K562 (cell line): ENCODE measurements around the gene NEIL1. TPM values are rescaled to one million over a fixed set of nuclear protein-coding genes. Genes with fewer than 3 reads are reported as not detected.

ENCODE experiments used
- ATAC-seq: fragments of 200-7000 bp; cut with Tn5 transposase; 3 replicates; pipeline ENCODE4 v1.9.1; 2020; ENCODE audit warnings: moderate library complexity
- BruUV-seq: library from RNA; stranded (reverse); fragments of 400-500 nt; replicated peaks from 2 replicates; lab custom pipeline; 2021; lab: Mats Ljungman, UMichigan
- CTCF ChIA-PET: fragments of 300-600 bp; formaldehyde crosslinking; extraction: SDS; loops from one replicate; lab custom pipeline; 2021; ENCODE audit warnings: low intra/inter-chr PET ratio; lab: Yijun Ruan, JAX
- POLR2A ChIA-PET: fragments of 300-600, 350-650 bp; sonication (Branson Sonifier 250); formaldehyde crosslinking; extraction: SDS; loops from one replicate; lab custom pipeline; 2021; ENCODE audit warnings: antibody characterized with exemption, inconsistent platforms; lab: Yijun Ruan, JAX
- DNase-seq, 4 experiments: peaks; one replicate each; pipeline versions ENCODE4 v3.0.0 to v3.0.0-alpha.2; 2011 to 2018; ENCODE audit warnings: low spot score in 3 of 4, mixed read lengths in 3 of 4; ENCODE audit errors: extremely low read depth in 1 of 4
- FAIRE-seq: peaks from 2 replicates; lab custom pipeline; 2011; peaks lifted over from hg19 to GRCh38; lab: Jason Lieb, UNC
- H2AFZ ChIP-seq: 2 replicates; pipeline ENCODE4 v1.6.0; 2011; ENCODE audit warnings: low read depth, low read length, control low read depth, inconsistent platforms
- H3K27ac ChIP-seq: fragments of 200-600 bp; 3 replicates; pipeline ENCODE4 v1.8.0; 2011; ENCODE audit warnings: low read depth, mild to moderate bottlenecking, control low read depth, inconsistent platforms, low read length, moderate library complexity, mixed read lengths; ENCODE audit errors: extremely low read depth
- H3K27me3 ChIP-seq, 2 experiments: fragments of 300-600 bp in 1 of 2; 2 replicates in 1 of 2; 3 replicates in 1 of 2; pipeline versions ENCODE4 v1.6.0 to v1.8.0; 2011; ENCODE audit warnings: inconsistent platforms in 2 of 2, low read length in 2 of 2, mild to moderate bottlenecking in 1 of 2, mixed read lengths in 1 of 2, moderate library complexity in 1 of 2; ENCODE audit not compliant: control insufficient read depth in 2 of 2, insufficient read depth in 2 of 2
- H3K36me3 ChIP-seq: fragments of 300-600 bp; 3 replicates; pipeline ENCODE4 v1.8.0; 2011; ENCODE audit warnings: mild to moderate bottlenecking, low read length, inconsistent platforms; ENCODE audit not compliant: control insufficient read depth, insufficient read depth
- H3K4me1 ChIP-seq, 2 experiments: fragments of 200-600 bp in 1 of 2; replicated peaks in 1 of 2; 2 replicates in 1 of 2; 3 replicates in 1 of 2; pipeline versions ENCODE4 v1.5.1 to v1.8.0; 2011; ENCODE audit warnings: inconsistent platforms in 2 of 2, low read length in 2 of 2, mild to moderate bottlenecking in 1 of 2, mixed read lengths in 1 of 2, moderate library complexity in 1 of 2; ENCODE audit not compliant: control insufficient read depth in 2 of 2, insufficient read depth in 2 of 2
- H3K4me2 ChIP-seq: 2 replicates; pipeline ENCODE4 v1.6.1; 2011; ENCODE audit warnings: low read length, control low read depth, inconsistent platforms, mixed read lengths; ENCODE audit not compliant: insufficient read depth
- H3K4me3 ChIP-seq: fragments of 200-600 bp; sonication (generic), shearing (Covaris generic); 2 replicates; pipeline ENCODE4 v1.5.1; 2016; ENCODE audit warnings: control low read depth, inconsistent platforms
- H3K79me2 ChIP-seq: fragments of 200-600 bp; 3 replicates; pipeline ENCODE4 v1.8.0; 2011; ENCODE audit warnings: low read length, inconsistent platforms; ENCODE audit not compliant: control insufficient read depth, insufficient read depth
- H3K9ac ChIP-seq, 2 experiments: 2 replicates each; pipeline versions ENCODE4 v1.6.0 to v1.6.1; 2011; ENCODE audit warnings: low read depth in 2 of 2, low read length in 2 of 2, control low read depth in 1 of 2, inconsistent platforms in 1 of 2, mild to moderate bottlenecking in 1 of 2, mixed read lengths in 1 of 2; ENCODE audit not compliant: insufficient read depth in 1 of 2
- H3K9me1 ChIP-seq: one replicate; pipeline ENCODE4 v1.6.0; 2011; ENCODE audit warnings: inconsistent platforms, mild to moderate bottlenecking, low read length, moderate library complexity; ENCODE audit not compliant: control insufficient read depth, insufficient read depth
- H3K9me3 ChIP-seq: replicated peaks from 2 replicates; pipeline ENCODE4 v1.5.1; 2011; ENCODE audit warnings: low read depth, low read length, inconsistent platforms; ENCODE audit not compliant: control insufficient read depth, insufficient read depth
- H4K20me1 ChIP-seq: replicated peaks from 2 replicates; pipeline ENCODE4 v1.6.1; 2011; ENCODE audit warnings: low read length, inconsistent platforms, mixed read lengths; ENCODE audit not compliant: control insufficient read depth, insufficient read depth
- ELF4 ChIP-seq: fragments of 450-650 bp; formaldehyde crosslinking; IDR thresholded peaks from 2 replicates; pipeline ENCODE4 v1.4.0; 2022; ENCODE audit warnings: missing genetic modification characterization
- FUS ChIP-seq: fragments of 200-400 bp; formaldehyde crosslinking; optimal IDR thresholded peaks from 2 replicates; pipeline ENCODE3; 2017; ENCODE audit warnings: low read depth, low read length
- IRF2 ChIP-seq: sonication (generic); formaldehyde crosslinking; IDR thresholded peaks from 2 replicates; pipeline ENCODE4 v1.8.1; 2022; ENCODE audit warnings: mild to moderate bottlenecking, missing genetic modification reagents
- JUN ChIP-seq, 2 experiments: sonication (generic) in 1 of 2; formaldehyde crosslinking in 1 of 2; IDR thresholded peaks; 2 replicates each; pipeline versions ENCODE4 v1.6.1 to v1.8.0; 2012 to 2022; ENCODE audit warnings: borderline replicate concordance in 2 of 2, mild to moderate bottlenecking in 2 of 2, improper control_type of control experiment in 1 of 2, low read depth in 1 of 2, low read length in 1 of 2, missing genetic modification reagents in 1 of 2
- MYBL2 ChIP-seq, 2 experiments: fragments of 450-650 bp in 1 of 2; sonication (generic) in 1 of 2; formaldehyde crosslinking in 1 of 2; IDR thresholded peaks; 2 replicates each; pipeline versions ENCODE4 v1.6.1 to v1.8.1; 2017 to 2022; ENCODE audit warnings: borderline replicate concordance in 1 of 2, inconsistent platforms in 1 of 2, low read depth in 1 of 2, mild to moderate bottlenecking in 1 of 2, missing genetic modification reagents in 1 of 2, moderate library complexity in 1 of 2
- NUFIP1 ChIP-seq: fragments of 450-650 bp; IDR thresholded peaks from 2 replicates; pipeline ENCODE4 v1.6.1; 2018; ENCODE audit not compliant: partially characterized antibody
- PHB2 ChIP-seq: fragments of 450-650 bp; IDR thresholded peaks from 2 replicates; pipeline ENCODE4 v1.6.1; 2017; ENCODE audit warnings: low read depth
- POLR2H ChIP-seq: IDR thresholded peaks from 2 replicates; pipeline ENCODE4 v1.6.1; 2016; ENCODE audit warnings: missing genetic modification characterization, low read depth, mild to moderate bottlenecking, control low read depth, missing compliant biosample characterization, moderate library complexity
- SMC3 ChIP-seq: conservative IDR thresholded peaks from 2 replicates; pipeline ENCODE4 v1.6.1; 2011; ENCODE audit warnings: low read depth, low read length, improper control_type of control experiment; ENCODE audit not compliant: insufficient read depth
- SPI1 ChIP-seq: IDR thresholded peaks from 2 replicates; pipeline ENCODE4 v1.6.1; 2011; ENCODE audit warnings: low read depth, low read length, control low read depth, borderline replicate concordance
- TAF9B ChIP-seq: fragments of 450-650 bp; IDR thresholded peaks from 2 replicates; pipeline ENCODE4 v1.6.1; 2018; ENCODE audit warnings: mild to moderate bottlenecking; ENCODE audit not compliant: partially characterized antibody
- WGBS: fragments of 100-300 bp; shearing (Covaris generic); methylation state at CpG from one replicate; pipeline ENCODE4 v1.1.6; 2016; ENCODE audit warnings: low coverage, mixed read lengths; ENCODE audit not compliant: insufficient coverage; ENCODE audit errors: missing lambda C conversion rate; 5-methylcytosine and 5-hydroxymethylcytosine counted together
- in situ Hi-C: fragments of 300-500 bp; cut with MboI; formaldehyde crosslinking; loops from 4 replicates; pipeline ENCODE4 v1.15.0; 2018; ENCODE audit warnings: inconsistent platforms, mixed read lengths
- intact Hi-C: fragments of 100-400 bp; cut with micrococcal nuclease; formaldehyde crosslinking; loops from 2 replicates; pipeline ENCODE4 v1.14.2; 2022
- polyA plus RNA-seq, 8 experiments: library from polyadenylated mRNA; depleted of rRNA in 4 of 8; stranded (reverse) in 5 of 8; unstranded in 3 of 8; fragments of >200 nt; fragmentation: Nextera tagmentation in 2 of 8; fragmentation: Illumina TruSeq in 1 of 8; extraction: Ambion mirVana in 2 of 8; extraction: Trizol in 1 of 8; gene quantifications; 2 replicates each; pipeline versions ENCODE4 v1.2.1 to v1.2.3, GENCODE V29; 2011 to 2014; ENCODE audit warnings: inconsistent platforms in 1 of 8, missing spikeins in 1 of 8
- total RNA-seq, 7 experiments: library from RNA; depleted of rRNA in 6 of 7; stranded (reverse); fragments of >200 nt in 6 of 7; fragmentation: Illumina TruSeq in 2 of 7; extraction: Trizol in 2 of 7; gene quantifications; 2 replicates each; pipeline versions ENCODE4 v1.2.1 to v1.2.3, GENCODE V29; 2011 to 2021; ENCODE audit warnings: low replicate concordance in 1 of 7
- TF ChIP-seq, protein P1 (sequence below): fragments of 450-650 bp; formaldehyde crosslinking; IDR thresholded peaks from 2 replicates; pipeline ENCODE4 v1.4.0; 2022; ENCODE audit warnings: missing genetic modification characterization
- TF ChIP-seq, protein P2 (sequence below): fragments of 250-450 bp; sonication (Bioruptor Pico); IDR thresholded peaks from 2 replicates; pipeline ENCODE4 v1.4.0; 2020; ENCODE audit warnings: borderline replicate concordance
- TF ChIP-seq, protein P3 (sequence below): fragments of 450-650 bp; IDR thresholded peaks from 2 replicates; pipeline ENCODE4 v1.6.1; 2017; ENCODE audit warnings: mild to moderate bottlenecking, moderate library complexity
- TF ChIP-seq, protein P4 (sequence below): fragments of 450-650 bp; formaldehyde crosslinking; IDR thresholded peaks from 2 replicates; pipeline ENCODE4 v1.4.0; 2022; ENCODE audit warnings: missing genetic modification characterization

The NEIL1 gene
- total and polyA plus RNA-seq, 9 of the 15 experiments (the other 6 are each of a cell fraction or from before 2014, with no cell fraction given): 0.14 to 4.3 (median 2.4) TPM

DNA sequence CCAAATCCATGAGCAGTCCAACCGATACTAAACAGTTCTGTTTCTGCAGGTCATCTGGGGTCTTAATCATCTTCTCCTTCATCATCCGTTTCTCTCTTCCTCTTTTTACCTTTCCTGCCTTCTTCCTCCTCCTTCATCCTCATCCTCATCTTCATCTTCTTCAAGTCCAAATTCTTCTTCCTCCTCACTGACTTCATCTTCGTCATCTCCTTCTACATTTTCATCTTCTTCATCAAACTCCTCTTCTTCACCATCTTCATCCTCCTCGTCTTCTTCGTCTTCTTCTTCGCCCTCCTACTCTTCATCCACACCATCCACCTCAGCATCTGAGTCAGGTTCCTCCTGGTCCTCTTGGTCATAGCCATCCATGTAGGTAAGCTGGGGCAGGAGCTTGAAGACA lies 25.1 kb upstream of the NEIL1 start:
- FAIRE-seq: no peak
- POLR2A ChIA-PET: no interaction called here
- intact Hi-C loops: no loop called here
- TF ChIP-seq, protein P1, sequence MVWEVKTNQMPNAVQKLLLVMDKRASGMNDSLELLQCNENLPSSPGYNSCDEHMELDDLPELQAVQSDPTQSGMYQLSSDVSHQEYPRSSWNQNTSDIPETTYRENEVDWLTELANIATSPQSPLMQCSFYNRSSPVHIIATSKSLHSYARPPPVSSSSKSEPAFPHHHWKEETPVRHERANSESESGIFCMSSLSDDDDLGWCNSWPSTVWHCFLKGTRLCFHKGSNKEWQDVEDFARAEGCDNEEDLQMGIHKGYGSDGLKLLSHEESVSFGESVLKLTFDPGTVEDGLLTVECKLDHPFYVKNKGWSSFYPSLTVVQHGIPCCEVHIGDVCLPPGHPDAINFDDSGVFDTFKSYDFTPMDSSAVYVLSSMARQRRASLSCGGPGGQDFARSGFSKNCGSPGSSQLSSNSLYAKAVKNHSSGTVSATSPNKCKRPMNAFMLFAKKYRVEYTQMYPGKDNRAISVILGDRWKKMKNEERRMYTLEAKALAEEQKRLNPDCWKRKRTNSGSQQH (CRISPR knock-in tag): 0 out of 2 replicates have a peak, but pooled peaks have one; percentile 67
- TF ChIP-seq, protein P2, sequence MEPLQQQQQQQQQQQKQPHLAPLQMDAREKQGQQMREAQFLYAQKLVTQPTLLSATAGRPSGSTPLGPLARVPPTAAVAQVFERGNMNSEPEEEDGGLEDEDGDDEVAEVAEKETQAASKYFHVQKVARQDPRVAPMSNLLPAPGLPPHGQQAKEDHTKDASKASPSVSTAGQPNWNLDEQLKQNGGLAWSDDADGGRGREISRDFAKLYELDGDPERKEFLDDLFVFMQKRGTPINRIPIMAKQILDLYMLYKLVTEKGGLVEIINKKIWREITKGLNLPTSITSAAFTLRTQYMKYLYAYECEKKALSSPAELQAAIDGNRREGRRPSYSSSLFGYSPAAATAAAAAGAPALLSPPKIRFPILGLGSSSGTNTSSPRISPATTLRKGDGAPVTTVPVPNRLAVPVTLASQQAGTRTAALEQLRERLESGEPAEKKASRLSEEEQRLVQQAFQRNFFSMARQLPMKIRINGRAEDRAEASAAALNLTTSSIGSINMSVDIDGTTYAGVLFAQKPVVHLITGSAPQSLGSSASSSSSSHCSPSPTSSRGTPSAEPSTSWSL: no peak
- no peak for TF ChIP-seq NUFIP1
- no peak for TF ChIP-seq SMC3
- TF ChIP-seq, protein P3, sequence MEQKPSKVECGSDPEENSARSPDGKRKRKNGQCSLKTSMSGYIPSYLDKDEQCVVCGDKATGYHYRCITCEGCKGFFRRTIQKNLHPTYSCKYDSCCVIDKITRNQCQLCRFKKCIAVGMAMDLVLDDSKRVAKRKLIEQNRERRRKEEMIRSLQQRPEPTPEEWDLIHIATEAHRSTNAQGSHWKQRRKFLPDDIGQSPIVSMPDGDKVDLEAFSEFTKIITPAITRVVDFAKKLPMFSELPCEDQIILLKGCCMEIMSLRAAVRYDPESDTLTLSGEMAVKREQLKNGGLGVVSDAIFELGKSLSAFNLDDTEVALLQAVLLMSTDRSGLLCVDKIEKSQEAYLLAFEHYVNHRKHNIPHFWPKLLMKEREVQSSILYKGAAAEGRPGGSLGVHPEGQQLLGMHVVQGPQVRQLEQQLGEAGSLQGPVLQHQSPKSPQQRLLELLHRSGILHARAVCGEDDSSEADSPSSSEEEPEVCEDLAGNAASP: no peak
- no peak for TF ChIP-seq IRF2
- 0 out of 2 replicates have a peak, but pooled peaks have one; percentile 8 for TF ChIP-seq ELF4 (CRISPR knock-in tag)
- TF ChIP-seq POLR2H (tag): no peak
- no peak for TF ChIP-seq MYBL2 (IDR thresholded peaks at IDR 0.05; ENCODE audit: low read depth)
- TF ChIP-seq MYBL2 (CRISPR knock-in tag; IDR thresholded peaks at IDR 0.05; ENCODE audit: borderline replicate concordance): no peak
- TF ChIP-seq SPI1: 0 out of 2 replicates have a peak, but pooled peaks have one; percentile 9
- TF ChIP-seq FUS: no peak
- TF ChIP-seq JUN (IDR thresholded peaks at IDR 0.05; ENCODE audit: borderline replicate concordance, low read depth, low read length): no peak
- no peak for TF ChIP-seq JUN (CRISPR knock-in tag; IDR thresholded peaks at IDR 0.05; ENCODE audit: borderline replicate concordance)
- TF ChIP-seq, protein P4, sequence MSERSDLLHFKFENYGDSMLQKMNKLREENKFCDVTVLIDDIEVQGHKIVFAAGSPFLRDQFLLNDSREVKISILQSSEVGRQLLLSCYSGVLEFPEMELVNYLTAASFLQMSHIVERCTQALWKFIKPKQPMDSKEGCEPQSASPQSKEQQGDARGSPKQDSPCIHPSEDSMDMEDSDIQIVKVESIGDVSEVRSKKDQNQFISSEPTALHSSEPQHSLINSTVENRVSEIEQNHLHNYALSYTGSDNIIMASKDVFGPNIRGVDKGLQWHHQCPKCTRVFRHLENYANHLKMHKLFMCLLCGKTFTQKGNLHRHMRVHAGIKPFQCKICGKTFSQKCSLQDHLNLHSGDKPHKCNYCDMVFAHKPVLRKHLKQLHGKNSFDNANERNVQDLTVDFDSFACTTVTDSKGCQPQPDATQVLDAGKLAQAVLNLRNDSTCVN: 0 out of 2 replicates have a peak, but pooled peaks have one; percentile 40
- TF ChIP-seq TAF9B: no peak
- TF ChIP-seq PHB2: no peak

More for the DNA sequence above, 25.1 kb upstream of the NEIL1 start:
- no peaks in the 10 kb centered on the region for H3K9me3 ChIP-seq
- H3K79me2 ChIP-seq: no peaks in the 10 kb centered on the region
- peaks cover 0 to 3% of the 10 kb centered on the region in 2 experiments; a peak in 1 of 5 replicates for H3K4me1 ChIP-seq
- no peaks in the 10 kb centered on the region for H3K9me1 ChIP-seq
- H3K27ac ChIP-seq: no peak overlapping the region
- no TSS peak for BruUV-seq
- ATAC-seq (no peak), DNase-seq (no peak)
- H3K27me3 ChIP-seq: peaks cover 3 to 8% of the 10 kb centered on the region in 2 experiments; a peak in 2 of 5 replicates
- CTCF ChIA-PET: no interaction called here
- in situ Hi-C loops: loop anchor here (10.0 kb wide), 1 partner anchor 793 kb away; no protein-coding TSS in a partner anchor
- H3K4me3 ChIP-seq: no peak overlapping the region
- H4K20me1 ChIP-seq: no peaks in the 10 kb centered on the region; the same call in 1 of the 2 replicates
- no peak overlapping the region for H3K4me2 ChIP-seq
- 3% methylated on average over 6 of the region's 6 CpGs for WGBS
- H3K9ac ChIP-seq: no peak overlapping the region
- no peaks in the 10 kb centered on the region for H3K36me3 ChIP-seq
- H2AFZ ChIP-seq: no peak overlapping the region
